Measurements from ENCODE around the gene CCDC47. TPM values are rescaled to one million over a fixed set of nuclear protein-coding genes. Genes with fewer than 3 reads are reported as not detected.
"Not testable (repeated sequence)": the region's sequence is repeated elsewhere in the genome, so short reads cannot be mapped to it uniquely, and the experiment has no call there.

Gene CCDC47
- total and polyA plus RNA-seq, 2 experiments from 2014 or later, result 38.5 to 61.9 TPM

GRCh38 chr17:63722403-63722802 is 51.0 kb downstream of the CCDC47 start (continued):
- no peak for TF ChIP-seq CTCF (conservative IDR thresholded peaks at IDR 0.05; ENCODE audit: low read depth in 2 of 2)
- TF ChIP-seq ETS1 (IDR thresholded peaks at IDR 0.05), result no peak
- no peak for TF ChIP-seq CREB1 (CRISPR knock-in tag; IDR thresholded peaks at IDR 0.05; ENCODE audit: low read depth)

GRCh38 chr17:63720194-63720593 is 53.2 kb downstream of the CCDC47 start:
- H3K27me3 Mint-ChIP-seq (ENCODE audit: insufficient read depth, low read depth, poor library complexity); H3K36me3 ChIP-seq (ENCODE audit: insufficient read depth): not testable (repeated sequence)

GRCh38 chr17:63718988-63719387 is 54.4 kb downstream of the CCDC47 start:
- Histone ChIP-seq H3K4me2 (no peak overlapping the region), H3K79me2 (replicated peaks; ENCODE audit: insufficient read depth) (no peaks in the 10 kb centered on the region), H4K20me1 (replicated peaks; ENCODE audit: insufficient read depth) (no peaks in the 10 kb centered on the region), H3K9me2 (ENCODE audit: insufficient read depth) (no peaks in the 10 kb centered on the region), H3K36me3 (ENCODE audit: insufficient read depth) (no peaks in the 10 kb centered on the region; the same call in 1 of the 2 replicates), H2AFZ (no peak overlapping the region), H3K27ac (ENCODE audit: low read depth) (no peak overlapping the region), H3K4me1 (ENCODE audit: insufficient read depth) (no peaks in the 10 kb centered on the region), H3K4me3 (no peak overlapping the region), H3K27me3 (ENCODE audit: insufficient read depth) (no peaks in the 10 kb centered on the region), H3F3A (replicated peaks; ENCODE audit: low read depth) (no peaks in the 10 kb centered on the region)
- peaks cover 3% of the 10 kb centered on the region for H3K27me3 Mint-ChIP-seq (ENCODE audit: insufficient read depth, low read depth, poor library complexity)
- H3K36me3 Mint-ChIP-seq (ENCODE audit: low read depth), result no peaks in the 10 kb centered on the region
- H3K27ac Mint-ChIP-seq, result no peak overlapping the region
- ATAC-seq (no peak), DNase-seq (ENCODE audit: low spot score) (no peak)
- no peaks in the 10 kb centered on the region for H3K9me3 Mint-ChIP-seq
- H3K4me3 Mint-ChIP-seq, result no peak overlapping the region
- no peaks in the 10 kb centered on the region for H3K4me1 Mint-ChIP-seq
- no peak for TF ChIP-seq NANOG (IDR thresholded peaks at IDR 0.05; ENCODE audit: borderline replicate concordance)
- TF ChIP-seq STAT1 (IDR thresholded peaks at IDR 0.05; ENCODE audit: unreplicated experiment), result no peak
- no peak for TF ChIP-seq CTCF (conservative IDR thresholded peaks at IDR 0.05; ENCODE audit: low read depth in 2 of 2)
- no peak for TF ChIP-seq JUNB (IDR thresholded peaks at IDR 0.05; ENCODE audit: unreplicated experiment)
- no peak for TF ChIP-seq ZNF462 (CRISPR knock-in tag; IDR thresholded peaks at IDR 0.05)
- no peak for TF ChIP-seq ETS1 (IDR thresholded peaks at IDR 0.05)

More at GRCh38 chr17:63720194-63720593, 53.2 kb downstream of the CCDC47 start:
- H2AFZ ChIP-seq; H3K27ac Mint-ChIP-seq; H3K4me1 Mint-ChIP-seq; H3K27ac ChIP-seq (ENCODE audit: low read depth); H4K20me1 ChIP-seq (replicated peaks; ENCODE audit: insufficient read depth); DNase-seq (ENCODE audit: low spot score); H3K4me3 Mint-ChIP-seq; ATAC-seq; H3K79me2 ChIP-seq (replicated peaks; ENCODE audit: insufficient read depth); H3K27me3 ChIP-seq (ENCODE audit: insufficient read depth); H3K36me3 Mint-ChIP-seq (ENCODE audit: low read depth); H3K4me2 ChIP-seq; H3K4me1 ChIP-seq (ENCODE audit: insufficient read depth); H3K9me3 Mint-ChIP-seq; H3K9me2 ChIP-seq (ENCODE audit: insufficient read depth); H3K4me3 ChIP-seq; H3F3A ChIP-seq (replicated peaks; ENCODE audit: low read depth): not testable (repeated sequence)

All from GM23338 (cell line).